ENCODE measurements around the gene FAR1.

Gene FAR1

DNA sequence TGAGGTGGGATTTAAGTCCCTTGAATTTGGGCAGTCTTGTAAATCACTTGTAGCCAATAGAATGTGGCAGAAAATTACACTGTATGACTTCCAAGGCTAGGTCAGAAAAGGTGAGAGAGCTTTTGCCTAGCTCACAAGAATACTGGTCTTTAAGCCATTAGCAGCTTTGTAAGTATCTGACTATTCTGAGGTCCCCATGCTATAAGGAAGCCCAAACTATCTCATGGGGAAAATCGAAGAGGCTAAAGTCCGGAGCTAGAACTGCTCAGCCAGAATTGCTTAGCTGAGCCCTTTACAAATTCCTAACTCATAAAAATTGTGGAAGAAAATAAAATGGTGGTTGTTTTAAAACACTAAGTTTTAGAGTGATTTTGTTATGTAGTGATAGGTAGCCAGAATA, 13.0 kb downstream of the FAR1 start:
- H3K9me2 ChIP-seq (replicated peaks; ENCODE audit: control insufficient read depth, low read length): no peaks in the 10 kb centered on the region
- peaks cover 100% of the 10 kb centered on the region for H3K79me2 ChIP-seq (ENCODE audit: control insufficient read depth, low read length)
- H3K27ac ChIP-seq (ENCODE audit: low read depth, low read length): no peak overlapping the region
- peaks cover 11% of the 10 kb centered on the region for H3K4me1 ChIP-seq (ENCODE audit: control insufficient read depth, low read length)
- H3K27me3 ChIP-seq (ENCODE audit: control insufficient read depth, low read length): no peaks in the 10 kb centered on the region
- no peaks in the 10 kb centered on the region for H3F3A ChIP-seq (ENCODE audit: control insufficient read depth, insufficient read depth)
- peaks cover 15% of the 10 kb centered on the region for H4K20me1 ChIP-seq (ENCODE audit: control insufficient read depth, insufficient read depth, low read depth, low read length)
- H3K4me2 ChIP-seq (ENCODE audit: low read length): no peak overlapping the region
- H3K4me3 ChIP-seq (ENCODE audit: low read length): no peak overlapping the region
- H3K36me3 ChIP-seq (ENCODE audit: control insufficient read depth, low read length): peaks cover 42% of the 10 kb centered on the region
- no peak for TF ChIP-seq EZH2phosphoT487 (IDR thresholded peaks at IDR 0.05; ENCODE audit: borderline replicate concordance, low read length)
- TF ChIP-seq, protein P1, sequence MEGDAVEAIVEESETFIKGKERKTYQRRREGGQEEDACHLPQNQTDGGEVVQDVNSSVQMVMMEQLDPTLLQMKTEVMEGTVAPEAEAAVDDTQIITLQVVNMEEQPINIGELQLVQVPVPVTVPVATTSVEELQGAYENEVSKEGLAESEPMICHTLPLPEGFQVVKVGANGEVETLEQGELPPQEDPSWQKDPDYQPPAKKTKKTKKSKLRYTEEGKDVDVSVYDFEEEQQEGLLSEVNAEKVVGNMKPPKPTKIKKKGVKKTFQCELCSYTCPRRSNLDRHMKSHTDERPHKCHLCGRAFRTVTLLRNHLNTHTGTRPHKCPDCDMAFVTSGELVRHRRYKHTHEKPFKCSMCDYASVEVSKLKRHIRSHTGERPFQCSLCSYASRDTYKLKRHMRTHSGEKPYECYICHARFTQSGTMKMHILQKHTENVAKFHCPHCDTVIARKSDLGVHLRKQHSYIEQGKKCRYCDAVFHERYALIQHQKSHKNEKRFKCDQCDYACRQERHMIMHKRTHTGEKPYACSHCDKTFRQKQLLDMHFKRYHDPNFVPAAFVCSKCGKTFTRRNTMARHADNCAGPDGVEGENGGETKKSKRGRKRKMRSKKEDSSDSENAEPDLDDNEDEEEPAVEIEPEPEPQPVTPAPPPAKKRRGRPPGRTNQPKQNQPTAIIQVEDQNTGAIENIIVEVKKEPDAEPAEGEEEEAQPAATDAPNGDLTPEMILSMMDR (IDR thresholded peaks at IDR 0.05; ENCODE audit: low read depth, low read length, poor library complexity, severe bottlenecking): no peak
- no peaks in the 10 kb centered on the region for H3K9me3 ChIP-seq (ENCODE audit: control insufficient read depth, insufficient read depth, low read length)

DNA sequence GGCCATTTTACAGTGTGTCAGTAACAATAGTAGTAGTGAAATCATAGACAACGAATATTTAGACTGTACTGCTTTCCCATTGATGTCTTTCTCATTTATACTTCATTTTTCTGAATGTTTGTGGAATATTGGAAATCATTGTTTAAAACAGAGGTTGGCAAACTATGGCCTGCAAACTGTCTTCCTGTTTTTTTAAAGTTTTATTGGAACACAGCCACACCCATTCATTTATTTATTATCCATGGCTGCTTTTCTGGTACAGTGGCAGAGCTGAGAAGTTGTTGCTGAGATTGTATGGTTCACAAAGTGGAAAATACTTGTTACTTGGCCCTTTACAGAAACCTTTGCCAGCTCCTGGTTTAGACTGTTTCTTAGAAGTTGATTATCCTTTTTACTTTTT, 13.7 kb downstream of the FAR1 start:
- Histone ChIP-seq H3K4me1 (ENCODE audit: control insufficient read depth, low read length) (peaks cover 11% of the 10 kb centered on the region), H3K9me2 (replicated peaks; ENCODE audit: control insufficient read depth, low read length) (no peaks in the 10 kb centered on the region), H4K20me1 (ENCODE audit: control insufficient read depth, insufficient read depth, low read depth, low read length) (peaks cover 16% of the 10 kb centered on the region), H3K27ac (ENCODE audit: low read depth, low read length) (no peak overlapping the region), H3K36me3 (ENCODE audit: control insufficient read depth, low read length) (peaks cover 43% of the 10 kb centered on the region), H3K9me3 (ENCODE audit: control insufficient read depth, insufficient read depth, low read length) (peaks cover 3% of the 10 kb centered on the region; the same call in 1 of the 2 replicates), H3K79me2 (ENCODE audit: control insufficient read depth, low read length) (peaks cover 100% of the 10 kb centered on the region), H3K4me3 (ENCODE audit: low read length) (no peak overlapping the region), H3K27me3 (ENCODE audit: control insufficient read depth, low read length) (no peaks in the 10 kb centered on the region), H3K4me2 (ENCODE audit: low read length) (no peak overlapping the region), H3F3A (ENCODE audit: control insufficient read depth, insufficient read depth) (no peaks in the 10 kb centered on the region)
- TF ChIP-seq, protein P1 (IDR thresholded peaks at IDR 0.05; ENCODE audit: low read depth, low read length, poor library complexity, severe bottlenecking): no peak
- no peak for TF ChIP-seq EZH2phosphoT487 (IDR thresholded peaks at IDR 0.05; ENCODE audit: borderline replicate concordance, low read length)

DNA sequence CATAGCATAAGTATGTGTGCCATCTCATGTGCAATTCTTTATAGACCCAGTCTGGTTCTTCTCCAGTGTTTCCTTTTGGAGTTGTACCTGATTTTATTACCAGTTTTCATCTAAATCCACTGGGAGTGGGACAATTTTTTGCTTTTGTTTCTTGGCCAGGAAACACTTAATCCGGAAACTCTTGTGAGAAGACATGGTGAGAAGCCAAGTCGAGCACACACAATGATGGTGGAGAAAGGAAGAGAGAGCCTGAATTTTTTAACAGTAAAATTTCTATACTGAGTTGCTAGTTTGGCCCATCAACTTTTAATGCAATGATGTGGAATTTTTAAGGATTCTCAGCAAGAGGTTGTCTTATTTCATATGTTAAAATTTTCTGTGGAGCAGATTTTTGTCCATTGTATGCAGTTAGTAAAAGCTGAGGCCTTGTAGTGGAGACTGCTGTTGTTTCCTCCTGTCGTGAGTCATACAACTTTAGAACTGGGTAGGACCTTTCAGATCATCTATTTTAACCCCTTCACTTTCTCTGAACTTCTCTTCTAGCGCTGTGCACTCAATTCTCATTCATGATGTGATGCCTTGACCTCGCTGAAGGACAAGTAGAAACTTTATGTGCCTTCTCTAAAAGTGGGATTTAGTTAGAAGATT, 17.1 kb downstream of the FAR1 start:
- peaks cover 16% of the 10 kb centered on the region for H4K20me1 ChIP-seq (ENCODE audit: control insufficient read depth, insufficient read depth, low read depth, low read length)
- H3K27me3 ChIP-seq (ENCODE audit: control insufficient read depth, low read length): no peaks in the 10 kb centered on the region
- H3K9me3 ChIP-seq (ENCODE audit: control insufficient read depth, insufficient read depth, low read length): peaks cover 5% of the 10 kb centered on the region; the same call in 1 of the 2 replicates
- H3K9me2 ChIP-seq (replicated peaks; ENCODE audit: control insufficient read depth, low read length): no peaks in the 10 kb centered on the region
- peaks cover 98% of the 10 kb centered on the region for H3K79me2 ChIP-seq (ENCODE audit: control insufficient read depth, low read length)
- H3K4me1 ChIP-seq (ENCODE audit: control insufficient read depth, low read length): peaks cover 1% of the 10 kb centered on the region
- H3K27ac ChIP-seq (ENCODE audit: low read depth, low read length): no peak overlapping the region
- no peaks in the 10 kb centered on the region for H3F3A ChIP-seq (ENCODE audit: control insufficient read depth, insufficient read depth)
- H3K4me2 ChIP-seq (ENCODE audit: low read length): no peak overlapping the region
- H3K4me3 ChIP-seq (ENCODE audit: low read length): no peak overlapping the region
- TF ChIP-seq, protein P1 (IDR thresholded peaks at IDR 0.05; ENCODE audit: low read depth, low read length, poor library complexity, severe bottlenecking): no peak
- no peak for TF ChIP-seq EZH2phosphoT487 (IDR thresholded peaks at IDR 0.05; ENCODE audit: borderline replicate concordance, low read length)
- peaks cover 40% of the 10 kb centered on the region for H3K36me3 ChIP-seq (ENCODE audit: control insufficient read depth, low read length)
